Measurements from ENCODE around the gene NCAM1.

The NCAM1 gene

DNA sequence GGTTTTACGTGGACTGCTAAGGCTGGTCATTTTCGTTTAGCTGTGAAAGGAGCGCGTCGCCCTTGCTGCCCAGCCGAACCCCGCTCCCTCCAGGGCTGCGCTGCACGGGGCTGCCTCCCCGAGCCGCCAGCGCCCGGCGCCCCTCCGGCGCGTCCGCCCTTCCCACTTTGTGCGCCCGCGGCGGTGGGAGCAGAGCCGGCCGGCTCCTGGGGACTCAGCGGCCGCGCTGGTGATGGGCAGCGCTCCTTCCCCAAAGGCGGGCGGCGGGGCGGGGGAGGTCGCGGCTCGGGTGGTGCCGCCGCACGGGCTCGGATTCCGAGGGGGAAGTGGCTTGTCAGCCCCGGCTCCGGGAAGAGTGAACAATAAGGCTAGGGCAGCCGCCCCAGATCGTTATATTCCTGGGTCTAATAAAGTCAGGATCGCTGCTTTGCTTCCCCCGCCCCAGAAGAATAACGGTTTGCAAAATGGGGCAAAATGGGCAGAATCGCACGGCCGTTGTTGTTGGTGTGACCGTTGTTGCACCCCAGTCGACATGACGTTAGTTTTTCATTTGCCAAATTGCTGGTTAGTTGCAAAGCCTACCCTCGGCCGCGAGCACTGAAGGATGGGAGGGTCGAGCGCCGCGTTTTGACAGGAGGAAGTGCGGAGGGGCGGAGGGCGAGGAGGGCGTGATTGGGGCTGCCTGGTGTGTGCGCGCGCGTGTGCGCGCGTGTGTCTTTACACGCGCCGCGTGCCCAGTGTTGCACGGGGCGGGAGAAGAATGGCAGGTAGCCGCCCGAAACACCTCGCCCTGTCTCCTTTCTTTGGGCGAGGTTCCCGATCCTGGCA lies 745 bp downstream of the NCAM1 start:
- TF ChIP-seq, protein P1, sequence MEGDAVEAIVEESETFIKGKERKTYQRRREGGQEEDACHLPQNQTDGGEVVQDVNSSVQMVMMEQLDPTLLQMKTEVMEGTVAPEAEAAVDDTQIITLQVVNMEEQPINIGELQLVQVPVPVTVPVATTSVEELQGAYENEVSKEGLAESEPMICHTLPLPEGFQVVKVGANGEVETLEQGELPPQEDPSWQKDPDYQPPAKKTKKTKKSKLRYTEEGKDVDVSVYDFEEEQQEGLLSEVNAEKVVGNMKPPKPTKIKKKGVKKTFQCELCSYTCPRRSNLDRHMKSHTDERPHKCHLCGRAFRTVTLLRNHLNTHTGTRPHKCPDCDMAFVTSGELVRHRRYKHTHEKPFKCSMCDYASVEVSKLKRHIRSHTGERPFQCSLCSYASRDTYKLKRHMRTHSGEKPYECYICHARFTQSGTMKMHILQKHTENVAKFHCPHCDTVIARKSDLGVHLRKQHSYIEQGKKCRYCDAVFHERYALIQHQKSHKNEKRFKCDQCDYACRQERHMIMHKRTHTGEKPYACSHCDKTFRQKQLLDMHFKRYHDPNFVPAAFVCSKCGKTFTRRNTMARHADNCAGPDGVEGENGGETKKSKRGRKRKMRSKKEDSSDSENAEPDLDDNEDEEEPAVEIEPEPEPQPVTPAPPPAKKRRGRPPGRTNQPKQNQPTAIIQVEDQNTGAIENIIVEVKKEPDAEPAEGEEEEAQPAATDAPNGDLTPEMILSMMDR (conservative IDR thresholded peaks at IDR 0.05; ENCODE audit: low read length): no peak
- no peak for DNase-seq (ENCODE audit: low read depth)
- peak overlapping the region; percentile 67 for H3K4me3 ChIP-seq (ENCODE audit: low read length)

DNA sequence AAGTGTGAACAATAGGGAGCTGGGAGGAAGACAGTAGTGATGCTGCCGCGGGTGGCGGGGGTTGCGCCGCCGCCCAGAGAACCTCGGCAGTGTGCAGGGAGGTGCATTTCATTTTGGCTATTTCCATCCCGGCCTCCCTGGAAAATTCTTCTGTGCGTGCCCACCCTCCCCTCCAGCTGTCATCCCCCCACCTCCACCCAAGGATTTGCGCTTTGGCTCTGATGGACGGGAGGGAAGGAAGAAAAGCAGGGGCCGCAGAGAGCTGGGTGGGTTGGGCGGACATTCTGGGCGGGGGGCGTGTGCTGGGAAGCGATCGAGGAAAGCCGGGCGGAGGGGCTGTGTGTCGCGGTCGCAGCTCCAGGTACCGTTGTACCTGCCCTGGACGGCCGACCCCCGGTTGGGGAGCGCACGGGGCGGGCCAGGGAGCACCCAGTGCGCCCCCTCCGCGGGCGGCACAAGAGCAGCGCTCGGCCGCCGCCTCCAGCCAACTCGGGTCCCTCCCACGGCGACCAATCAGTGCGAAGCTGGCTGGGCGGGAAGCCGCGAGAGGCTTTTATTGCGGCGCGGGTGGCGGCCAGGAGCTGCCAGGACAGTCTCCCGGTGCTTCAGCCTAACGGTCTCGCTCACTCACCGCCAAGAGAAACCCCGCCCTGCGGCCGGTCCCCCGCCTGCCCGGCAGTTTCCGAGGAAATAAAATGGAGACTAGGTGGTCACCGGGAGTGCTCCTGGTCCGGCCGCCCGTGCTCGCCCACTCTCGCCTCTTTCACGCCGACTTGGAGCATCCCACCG lies 1.6 kb downstream of the NCAM1 start:
- H3K4me3 ChIP-seq (ENCODE audit: low read length): peak overlapping the region; percentile 67
- peak; percentile 24 for DNase-seq (ENCODE audit: low read depth)
- TF ChIP-seq, protein P1 (conservative IDR thresholded peaks at IDR 0.05; ENCODE audit: low read length): no peak

DNA sequence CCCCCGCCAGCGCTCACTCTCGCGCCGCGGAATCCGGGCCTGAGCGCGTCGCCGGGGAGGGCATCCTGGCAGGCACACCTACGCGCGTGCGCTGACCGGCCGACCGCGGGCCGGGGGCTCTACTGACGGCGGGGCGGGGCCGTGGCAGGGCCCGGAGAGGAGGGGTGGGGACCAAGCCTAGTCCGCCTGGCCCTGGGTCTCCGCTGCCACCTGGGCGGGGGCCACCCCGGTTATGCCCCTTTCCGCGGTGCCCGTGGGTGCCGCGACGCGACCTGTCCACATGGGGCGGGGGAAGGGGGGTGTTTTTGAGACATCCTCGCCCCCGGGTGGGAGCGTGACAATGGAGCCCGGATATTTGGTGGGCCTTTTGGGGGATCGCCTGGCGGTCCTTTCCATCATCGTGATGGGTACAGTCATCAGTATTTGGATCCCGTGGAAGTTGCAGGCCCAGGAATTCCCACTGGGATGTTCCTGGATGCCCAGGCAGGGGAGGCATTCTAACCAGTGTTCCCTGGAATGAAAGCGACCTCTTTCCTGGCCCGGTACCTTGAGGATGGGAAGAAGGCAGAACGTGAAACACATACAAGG lies 2.2 kb downstream of the NCAM1 start:
- peak overlapping the region; percentile 67 for H3K4me3 ChIP-seq (ENCODE audit: low read length)
- DNase-seq (ENCODE audit: low read depth): no peak
- TF ChIP-seq, protein P1 (conservative IDR thresholded peaks at IDR 0.05; ENCODE audit: low read length): no peak

DNA sequence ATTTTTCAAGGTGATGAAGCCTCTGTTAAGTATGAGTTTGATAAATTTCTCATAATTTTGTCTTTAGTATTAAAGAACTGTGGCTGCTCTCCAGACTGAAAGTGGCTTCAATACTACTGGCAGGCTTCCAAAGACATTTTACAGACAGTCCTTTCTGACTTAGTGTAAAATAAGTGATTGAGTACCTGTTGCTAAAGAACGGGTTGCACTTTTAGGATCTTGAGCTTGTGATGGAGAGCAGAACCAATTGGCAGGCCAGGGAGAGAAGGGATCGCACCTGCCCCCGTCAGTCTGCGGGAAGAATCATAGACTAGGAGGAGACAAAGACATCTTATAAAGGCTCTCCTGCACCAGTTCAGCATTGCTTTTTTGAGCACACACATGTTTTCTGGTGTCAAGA lies 4.4 kb downstream of the NCAM1 start:
- no peak for DNase-seq (ENCODE audit: low read depth)
- no peak overlapping the region for H3K4me3 ChIP-seq (ENCODE audit: low read length)

DNA sequence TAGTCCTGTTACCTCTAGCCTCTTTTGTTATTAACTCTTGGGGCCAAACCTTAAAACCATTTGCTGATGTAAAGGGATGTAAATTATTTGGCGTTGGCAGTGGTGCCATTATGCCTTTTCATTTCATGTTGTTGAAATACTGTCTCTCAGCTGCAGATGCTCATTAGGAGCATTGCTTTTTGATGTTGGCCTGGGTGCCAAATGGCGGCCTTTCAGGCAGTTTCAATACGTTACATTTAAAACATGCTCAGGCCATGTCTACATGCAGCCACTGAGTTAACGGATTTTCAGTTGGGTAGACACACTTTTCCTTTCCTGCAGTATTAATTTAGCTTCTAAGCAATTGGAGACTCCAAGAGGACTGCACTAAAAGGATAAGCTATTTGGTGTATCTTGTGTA lies 5.3 kb downstream of the NCAM1 start:
- no peak overlapping the region for H3K4me3 ChIP-seq (ENCODE audit: low read length)
- no peak for DNase-seq (ENCODE audit: low read depth)
- TF ChIP-seq, protein P1 (conservative IDR thresholded peaks at IDR 0.05; ENCODE audit: low read length): no peak

More for the DNA sequence above, 4.4 kb downstream of the NCAM1 start:
- TF ChIP-seq, protein P1 (conservative IDR thresholded peaks at IDR 0.05; ENCODE audit: low read length): no peak

DNA sequence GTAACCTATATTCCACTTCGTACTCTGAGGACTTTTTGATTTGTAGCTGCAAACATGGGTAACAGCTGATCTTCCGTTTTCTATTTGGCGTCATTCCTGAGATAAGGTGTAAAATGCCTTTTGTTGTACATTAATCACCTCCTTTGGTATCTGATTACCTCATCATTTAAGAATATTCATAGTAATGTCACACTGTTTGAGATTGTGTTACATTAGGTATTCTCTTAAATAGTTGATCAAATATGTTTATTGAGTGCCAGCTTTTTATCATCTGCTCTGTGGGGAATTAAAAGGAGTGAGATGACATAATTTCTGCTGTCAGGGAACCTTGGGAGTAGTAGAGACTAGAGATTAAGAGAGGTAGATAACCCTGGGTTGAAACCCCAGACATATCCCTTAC lies 5.9 kb downstream of the NCAM1 start:
- no peak for DNase-seq (ENCODE audit: low read depth)
- TF ChIP-seq, protein P1 (conservative IDR thresholded peaks at IDR 0.05; ENCODE audit: low read length): no peak
- H3K4me3 ChIP-seq (ENCODE audit: low read length): no peak overlapping the region
